HepG2 (cell line): ENCODE results near the gene ADGRB3.

Experiments
- EZH2 ChIP-seq: conservative IDR thresholded peaks from 2 replicates; pipeline ENCODE4 v1.6.1; 2012; ENCODE audit warnings: mild to moderate bottlenecking, low read depth, low read length, moderate library complexity
- ZNF263 ChIP-seq: sonication (generic); formaldehyde crosslinking; IDR thresholded peaks from 2 replicates; pipeline ENCODE4 v1.4.0; 2020; ENCODE audit warnings: missing genetic modification reagents

DNA sequence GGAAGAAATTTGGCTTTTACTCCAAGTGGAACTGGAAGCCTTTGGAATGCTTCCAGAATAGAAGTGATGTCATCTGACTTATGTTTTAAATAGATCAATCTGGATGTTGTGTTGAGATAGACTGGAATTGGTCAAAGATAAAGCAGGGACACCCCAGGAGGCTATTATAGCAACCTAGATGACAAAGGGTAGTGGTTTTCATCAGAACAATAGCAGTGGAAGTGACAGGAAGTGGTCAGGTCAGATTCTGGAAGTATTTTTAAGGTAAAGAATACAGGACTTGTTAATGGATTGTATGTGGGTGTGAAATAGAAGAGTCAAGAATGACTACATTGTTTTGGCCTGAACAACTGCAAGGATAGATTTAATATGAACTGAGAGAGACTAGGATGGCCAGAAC is 191.4 kb downstream of the ADGRB3 start:
- TF ChIP-seq ZNF263 (CRISPR knock-in tag) (no peak), EZH2 (no peak)
